ENCODE results near the gene MRPL42. TPM values are rescaled to one million over a fixed set of nuclear protein-coding genes. Genes with fewer than 3 reads are reported as not detected.

MRPL42 gene
- total and polyA plus RNA-seq, 2 of the 4 experiments (the other 2 are of a cell fraction): 64.2 to 90.7 TPM

DNA sequence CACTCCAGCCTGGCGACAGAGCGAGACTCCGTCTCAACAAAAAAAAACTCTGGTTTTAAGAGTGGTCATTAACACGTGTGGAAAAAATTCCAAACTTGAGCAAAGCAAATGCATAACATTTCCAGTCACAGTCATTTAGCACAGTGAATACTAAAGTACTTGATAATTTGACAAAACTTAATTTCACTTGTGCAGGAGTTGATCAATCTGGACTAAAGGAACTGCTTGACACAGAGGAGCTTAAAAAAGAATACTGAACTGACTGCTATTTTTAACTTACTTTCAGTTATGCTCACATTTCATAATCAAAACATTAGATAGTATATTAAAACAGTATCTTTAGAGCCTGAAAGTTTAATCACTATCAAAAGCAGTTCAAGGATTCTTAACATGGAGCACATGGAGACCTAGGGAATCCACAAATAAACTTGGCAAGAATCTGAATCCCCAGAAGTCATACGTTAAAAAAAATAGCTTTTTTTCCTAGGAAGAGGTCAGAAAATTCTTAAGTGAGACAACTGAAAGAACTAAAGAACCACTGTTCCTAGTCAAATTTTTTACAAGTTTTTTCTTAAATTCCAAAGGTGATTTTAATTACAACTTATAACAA lies 33.0 kb upstream of the MRPL42 start:
- CTCF ChIA-PET: no interaction called here

More for the DNA sequence above, 33.0 kb upstream of the MRPL42 start:
- H2AK5ac ChIP-seq (ENCODE audit: low read depth, low read length): no peak overlapping the region
- H3K27me3 ChIP-seq (ENCODE audit: control insufficient read depth, insufficient read depth, low read length): no peaks in the 10 kb centered on the region
- peaks cover 19% of the 10 kb centered on the region for H3K4me1 ChIP-seq (ENCODE audit: control insufficient read depth, insufficient read depth, low read length)
- H3K23ac ChIP-seq (ENCODE audit: low read depth, low read length): no peak overlapping the region
- dilution Hi-C loops (cut with HindIII; ENCODE audit: low sequenced_read_pairs, unreplicated experiment): no loop called here
- TF ChIP-seq MAZ (IDR thresholded peaks at IDR 0.05; ENCODE audit: borderline replicate concordance, low read depth, low read length) (no peak), MAFK (IDR thresholded peaks at IDR 0.05; ENCODE audit: low read depth, low read length) (no peak), CTCF (conservative IDR thresholded peaks at IDR 0.05; ENCODE audit: low read depth, low read length) (no peak), POLR2A (IDR thresholded peaks at IDR 0.05; ENCODE audit: low read depth, low read length) (no peak), RFX5 (IDR thresholded peaks at IDR 0.05; ENCODE audit: low read depth, low read length) (no peak), BHLHE40 (IDR thresholded peaks at IDR 0.05; ENCODE audit: low read depth, low read length) (no peak), USF2 (IDR thresholded peaks at IDR 0.05; ENCODE audit: low read depth, low read length) (no peak), FOS (IDR thresholded peaks at IDR 0.05; ENCODE audit: low read depth, low read length) (no peak), RCOR1 (IDR thresholded peaks at IDR 0.05; ENCODE audit: insufficient replicate concordance, low read length) (no peak), MXI1 (IDR thresholded peaks at IDR 0.05; ENCODE audit: borderline replicate concordance, low read depth, low read length) (no peak), CHD1 (IDR thresholded peaks at IDR 0.05; ENCODE audit: low read depth, low read length) (no peak), NFE2L2 (IDR thresholded peaks at IDR 0.05; ENCODE audit: low read depth, low read length) (no peak)
- TF ChIP-seq, protein P1, sequence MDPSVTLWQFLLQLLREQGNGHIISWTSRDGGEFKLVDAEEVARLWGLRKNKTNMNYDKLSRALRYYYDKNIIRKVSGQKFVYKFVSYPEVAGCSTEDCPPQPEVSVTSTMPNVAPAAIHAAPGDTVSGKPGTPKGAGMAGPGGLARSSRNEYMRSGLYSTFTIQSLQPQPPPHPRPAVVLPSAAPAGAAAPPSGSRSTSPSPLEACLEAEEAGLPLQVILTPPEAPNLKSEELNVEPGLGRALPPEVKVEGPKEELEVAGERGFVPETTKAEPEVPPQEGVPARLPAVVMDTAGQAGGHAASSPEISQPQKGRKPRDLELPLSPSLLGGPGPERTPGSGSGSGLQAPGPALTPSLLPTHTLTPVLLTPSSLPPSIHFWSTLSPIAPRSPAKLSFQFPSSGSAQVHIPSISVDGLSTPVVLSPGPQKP (IDR thresholded peaks at IDR 0.05; ENCODE audit: borderline replicate concordance, low read depth, low read length): no peak
- H2AFZ ChIP-seq (replicated peaks; ENCODE audit: low read length, poor library complexity): no peak overlapping the region
- no peak overlapping the region for H4K91ac ChIP-seq (ENCODE audit: insufficient read depth, low read depth, low read length)
- H4K8ac ChIP-seq (ENCODE audit: low read depth in 2 of 2, low read length in 2 of 2): no peak overlapping the region
- POLR2A ChIA-PET (ENCODE audit: unreplicated experiment): interaction anchor here (0.7 kb wide), 1 partner anchor 137 kb away, joined by 4 read pairs; no protein-coding TSS in a partner anchor
- peaks cover 10% of the 10 kb centered on the region for H3K9me1 ChIP-seq (ENCODE audit: insufficient read depth, low read length)
- peaks cover 0 to 42% of the 10 kb centered on the region in 2 experiments; a peak in 2 of 4 replicates for H3K79me1 ChIP-seq (ENCODE audit: low read depth in 1 of 2, low read length in 2 of 2)
- no peak overlapping the region for H2BK20ac ChIP-seq (ENCODE audit: low read depth, low read length)
- H2BK15ac ChIP-seq (ENCODE audit: low read depth, low read length): no peak overlapping the region
- H3K4me2 ChIP-seq (ENCODE audit: low read depth, low read length): peak overlapping the region; percentile 79
- H3K4ac ChIP-seq (ENCODE audit: low read depth, low read length): no peak overlapping the region
- no peaks in the 10 kb centered on the region for H3K36me3 ChIP-seq (ENCODE audit: control insufficient read depth, insufficient read depth, low read length)
- DNase-seq (peak; percentile 43), ATAC-seq (ENCODE audit: low read depth) (peak; percentile 29)
- H3K18ac ChIP-seq (ENCODE audit: low read depth, low read length): no peak overlapping the region
- H3K14ac ChIP-seq (replicated peaks; ENCODE audit: low read depth, low read length): 0 out of 2 replicates have a peak overlapping the region, but pooled peaks have one; percentile 29
- intact Hi-C loops (cut with micrococcal nuclease): no loop called here
- no peaks in the 10 kb centered on the region for H3K9me3 ChIP-seq (ENCODE audit: control insufficient read depth, insufficient read depth, low read length)
- WGBS, 2 experiments (ENCODE audit: extremely low coverage in 2 of 2, insufficient read length in 1 of 2): no CpG with 5 or more reads among the region's 5 CpGs
- no peak overlapping the region for H3K4me3 ChIP-seq (ENCODE audit: insufficient read depth, low read depth, low read length)
- H2BK120ac ChIP-seq (ENCODE audit: low read depth, low read length): no peak overlapping the region
- no peak overlapping the region for H3K56ac ChIP-seq (ENCODE audit: extremely low read depth, insufficient read depth, low read length)
- no TSS peak for BruUV-seq (replicated peaks)
- peaks cover 93% of the 10 kb centered on the region for H4K20me1 ChIP-seq (ENCODE audit: insufficient read depth, low read length)
- H4K5ac ChIP-seq (ENCODE audit: low read depth, low read length): no peak overlapping the region
- H2BK5ac ChIP-seq (ENCODE audit: low read depth, low read length, poor library complexity, severe bottlenecking): peak overlapping the region; percentile 7
- H3K9ac ChIP-seq (ENCODE audit: low read depth, low read length): no peak overlapping the region
- no peak overlapping the region for H3K27ac ChIP-seq (ENCODE audit: insufficient read depth, low read length)
- in situ Hi-C loops (cut with MboI; ENCODE audit: low sequenced_read_pairs): no loop called here
- H2AK9ac ChIP-seq (replicated peaks; ENCODE audit: low read depth, low read length, poor library complexity): no peak overlapping the region
